Activated naive CD4-positive, alpha-beta T cell treated with anti-CD3 and anti-CD28 coated beads, Interleukin-2, amount 50 U/mL, for 24 hours (primary cell): ENCODE results near the gene DSP.

Experiments
- H3K27ac Mint-ChIP-seq: one replicate; pipeline ENCODE4 v1.8.0; 2021; ENCODE audit warnings: mild to moderate bottlenecking, mixed read lengths
- H3K27me3 Mint-ChIP-seq: one replicate; pipeline ENCODE4 v1.8.0; 2021; ENCODE audit warnings: mixed read lengths
- H3K36me3 Mint-ChIP-seq: one replicate; pipeline ENCODE4 v1.8.0; 2021; ENCODE audit warnings: mixed read lengths
- H3K4me1 Mint-ChIP-seq: one replicate; pipeline ENCODE4 v1.8.0; 2021; ENCODE audit warnings: mixed read lengths
- H3K4me3 Mint-ChIP-seq: one replicate; pipeline ENCODE4 v1.8.0; 2021; ENCODE audit warnings: mild to moderate bottlenecking, mixed read lengths
- H3K9me3 Mint-ChIP-seq: one replicate; pipeline ENCODE4 v1.8.0; 2021; ENCODE audit warnings: mixed read lengths

DSP gene

DNA sequence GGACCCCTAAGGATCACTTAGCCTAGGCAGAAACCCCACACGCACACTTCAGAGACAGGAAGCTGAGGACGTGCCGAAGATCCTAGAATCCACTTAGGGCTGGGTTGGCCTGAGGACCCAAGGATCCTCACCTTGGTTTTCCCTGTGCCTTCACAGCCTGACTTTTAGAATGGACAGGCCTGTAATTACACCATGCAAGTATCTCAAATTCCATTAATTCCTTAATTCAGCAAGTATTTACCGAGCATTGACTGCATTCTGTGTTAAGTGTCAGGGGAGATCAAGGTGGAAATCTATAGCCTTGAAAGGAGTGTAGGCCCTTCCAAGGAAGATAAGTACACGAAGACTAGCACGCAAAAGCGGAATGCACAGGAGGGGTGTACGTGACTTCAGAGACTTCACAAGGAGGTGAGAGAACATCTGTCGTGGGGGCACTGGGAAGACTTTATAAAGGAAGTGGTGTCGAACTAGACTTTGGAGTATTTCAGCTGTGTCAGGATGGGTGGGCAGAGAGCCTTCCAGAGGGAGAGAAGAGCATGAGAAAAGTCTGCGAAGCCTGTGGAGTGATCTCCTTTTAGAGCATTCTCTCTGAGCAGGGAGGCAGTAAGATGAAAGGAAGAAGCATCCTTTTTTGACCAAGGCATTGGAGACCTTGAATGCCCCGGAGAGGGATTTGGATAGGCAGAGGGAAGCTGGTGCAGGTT, 4.0 kb downstream of the DSP start:
- H3K4me3 Mint-ChIP-seq: no peak overlapping the region
- H3K4me1 Mint-ChIP-seq: peaks cover 7% of the 10 kb centered on the region
- peaks cover 37% of the 10 kb centered on the region for H3K27me3 Mint-ChIP-seq
- H3K27ac Mint-ChIP-seq: no peak overlapping the region
- H3K36me3 Mint-ChIP-seq: no peaks in the 10 kb centered on the region
- no peaks in the 10 kb centered on the region for H3K9me3 Mint-ChIP-seq

DNA sequence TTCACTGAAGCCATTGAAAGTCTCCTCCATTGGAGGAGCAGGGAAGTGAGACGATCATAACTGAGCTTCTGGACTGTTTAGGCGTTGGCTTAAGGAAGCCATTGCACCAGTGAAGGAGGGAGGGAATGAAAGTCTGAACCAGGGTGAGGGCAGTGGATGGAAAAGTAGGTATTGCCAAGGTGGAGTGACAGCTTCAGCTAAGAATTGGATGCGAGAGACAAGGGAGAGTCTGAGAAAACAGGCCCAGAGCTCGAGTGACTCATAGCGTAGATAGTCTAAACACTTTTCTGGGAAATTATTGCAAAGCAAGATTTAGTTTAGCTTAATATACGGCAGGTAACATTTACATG, 4.5 kb downstream of the DSP start:
- Mint-ChIP-seq H3K27me3 (peaks cover 34% of the 10 kb centered on the region), H3K4me3 (no peak overlapping the region), H3K4me1 (peaks cover 2% of the 10 kb centered on the region), H3K36me3 (no peaks in the 10 kb centered on the region), H3K9me3 (no peaks in the 10 kb centered on the region), H3K27ac (no peak overlapping the region)

DNA sequence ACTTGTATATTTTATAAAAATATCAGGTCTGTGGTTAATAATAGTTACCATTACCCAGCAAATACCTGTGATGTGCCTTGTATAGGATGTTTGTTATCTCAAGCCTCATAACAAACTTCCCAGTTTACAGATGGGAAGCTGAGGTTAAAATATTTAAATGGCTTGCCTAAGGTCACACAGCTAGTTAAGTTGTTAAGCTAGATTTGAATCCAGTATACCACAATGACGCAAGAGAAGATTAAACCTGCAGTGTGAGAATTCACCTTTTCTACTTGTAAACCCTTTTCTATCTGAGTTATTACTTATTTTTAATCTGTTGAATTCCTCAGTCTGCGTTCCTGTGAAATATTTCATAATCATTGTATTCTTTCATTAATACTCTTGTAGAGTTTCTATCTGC, 4.9 kb downstream of the DSP start:
- H3K36me3 Mint-ChIP-seq: no peaks in the 10 kb centered on the region
- H3K27me3 Mint-ChIP-seq: peaks cover 35% of the 10 kb centered on the region
- H3K9me3 Mint-ChIP-seq: no peaks in the 10 kb centered on the region
- no peak overlapping the region for H3K27ac Mint-ChIP-seq
- H3K4me3 Mint-ChIP-seq: no peak overlapping the region
- no peaks in the 10 kb centered on the region for H3K4me1 Mint-ChIP-seq

DNA sequence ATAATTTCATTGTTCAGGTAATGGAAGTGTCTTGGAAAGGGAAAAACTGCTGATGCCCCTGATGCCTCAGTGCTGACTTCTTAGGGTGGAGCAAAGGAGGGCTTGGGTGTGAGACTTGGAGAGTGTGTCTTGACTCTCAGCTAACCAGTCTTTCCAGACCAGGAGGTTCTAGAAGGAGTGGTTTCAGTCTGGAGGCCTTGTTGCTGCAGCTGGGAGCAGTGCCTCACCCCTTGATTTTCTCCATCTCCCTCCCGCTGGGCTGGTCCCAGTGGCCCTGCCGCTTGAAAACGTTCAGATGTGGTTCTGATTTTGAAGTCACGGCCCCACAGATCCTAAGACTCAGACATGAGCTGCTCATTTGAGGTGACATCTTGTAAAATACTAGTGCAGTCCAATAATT, 5.4 kb downstream of the DSP start:
- Mint-ChIP-seq H3K4me1 (no peaks in the 10 kb centered on the region), H3K27ac (no peak overlapping the region), H3K36me3 (no peaks in the 10 kb centered on the region), H3K27me3 (peaks cover 37% of the 10 kb centered on the region), H3K9me3 (no peaks in the 10 kb centered on the region), H3K4me3 (no peak overlapping the region)

DNA sequence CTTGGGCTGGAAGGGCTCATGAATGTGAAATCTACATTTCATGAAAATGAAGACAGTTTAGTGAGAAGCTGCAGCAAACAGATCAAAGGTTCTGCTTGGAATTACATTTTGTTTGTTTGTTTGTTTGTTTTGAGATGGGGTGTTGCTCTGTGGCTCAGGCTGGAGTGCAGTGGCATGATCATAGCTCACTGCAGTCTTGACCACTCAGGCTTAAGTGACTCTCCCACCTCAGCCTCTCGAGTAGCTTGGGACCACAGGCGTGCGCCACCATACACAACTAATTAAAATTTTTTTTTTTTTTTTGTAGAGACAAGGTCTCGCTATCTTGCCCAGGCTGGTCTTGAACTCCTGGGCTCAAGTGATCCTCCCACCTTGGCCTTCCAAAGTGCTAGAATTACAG, 5.8 kb downstream of the DSP start:
- Mint-ChIP-seq H3K4me3 (no peak overlapping the region), H3K9me3 (no peaks in the 10 kb centered on the region), H3K4me1 (no peaks in the 10 kb centered on the region), H3K36me3 (no peaks in the 10 kb centered on the region), H3K27ac (no peak overlapping the region), H3K27me3 (peaks cover 39% of the 10 kb centered on the region)

DNA sequence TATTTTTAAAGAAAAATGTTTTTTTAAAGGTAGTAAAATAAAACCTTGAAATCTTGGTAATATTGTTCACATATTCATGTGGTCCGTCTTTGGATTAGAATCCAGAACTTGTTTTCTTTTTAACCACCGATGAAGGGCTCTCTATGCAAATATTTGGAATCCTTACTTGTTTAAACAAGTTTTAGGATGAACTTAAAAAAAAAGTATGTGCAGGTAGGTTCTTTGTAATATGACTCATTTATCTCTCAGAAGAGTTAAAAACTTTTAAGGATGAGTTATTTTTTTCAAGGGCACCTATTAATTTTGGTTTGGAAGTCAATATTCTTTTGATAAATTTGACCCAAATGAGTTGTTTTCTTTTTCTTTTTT, 8.9 kb downstream of the DSP start:
- Mint-ChIP-seq H3K27me3 (peaks cover 30% of the 10 kb centered on the region), H3K4me1 (no peaks in the 10 kb centered on the region), H3K9me3 (no peaks in the 10 kb centered on the region), H3K36me3 (no peaks in the 10 kb centered on the region), H3K4me3 (no peak overlapping the region), H3K27ac (no peak overlapping the region)

GRCh38 chr6:7554533-7555275, 13.2 kb downstream of the DSP start:
- Mint-ChIP-seq H3K36me3 (no peaks in the 10 kb centered on the region), H3K9me3 (no peaks in the 10 kb centered on the region), H3K4me1 (no peaks in the 10 kb centered on the region), H3K27ac (no peak overlapping the region), H3K4me3 (no peak overlapping the region), H3K27me3 (peaks cover 25% of the 10 kb centered on the region)

DNA sequence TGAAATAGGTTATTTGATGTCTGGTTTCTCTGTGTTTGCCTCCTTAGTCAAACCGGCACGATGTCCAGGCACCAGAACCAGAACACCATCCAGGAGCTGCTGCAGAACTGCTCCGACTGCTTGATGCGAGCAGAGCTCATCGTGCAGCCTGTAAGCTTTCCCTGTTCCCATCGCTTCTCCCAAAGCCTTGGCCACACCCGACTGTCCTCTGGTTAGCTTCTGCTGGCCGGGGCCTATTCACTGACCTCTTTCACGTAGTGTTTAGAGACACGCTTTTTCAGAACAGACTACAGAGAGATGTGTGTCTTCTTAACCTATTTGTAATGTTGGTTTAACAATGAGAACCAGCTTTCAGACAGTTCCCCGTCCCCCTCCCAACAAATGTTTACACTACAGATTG, 14.2 kb downstream of the DSP start:
- Mint-ChIP-seq H3K27me3 (peaks cover 26% of the 10 kb centered on the region), H3K27ac (no peak overlapping the region), H3K9me3 (no peaks in the 10 kb centered on the region), H3K4me1 (no peaks in the 10 kb centered on the region), H3K36me3 (no peaks in the 10 kb centered on the region), H3K4me3 (no peak overlapping the region)

- no peaks in the 10 kb centered on the region for H3K4me1 Mint-ChIP-seq
- no peaks in the 10 kb centered on the region for H3K9me3 Mint-ChIP-seq
- peaks cover 30% of the 10 kb centered on the region for H3K27me3 Mint-ChIP-seq
- H3K4me3 Mint-ChIP-seq: no peak overlapping the region
- H3K36me3 Mint-ChIP-seq: no peaks in the 10 kb centered on the region
- H3K27ac Mint-ChIP-seq: no peak overlapping the region
Observed at GRCh38 chr6:7556394-7557106, 15.1 kb downstream of the DSP start.

DNA sequence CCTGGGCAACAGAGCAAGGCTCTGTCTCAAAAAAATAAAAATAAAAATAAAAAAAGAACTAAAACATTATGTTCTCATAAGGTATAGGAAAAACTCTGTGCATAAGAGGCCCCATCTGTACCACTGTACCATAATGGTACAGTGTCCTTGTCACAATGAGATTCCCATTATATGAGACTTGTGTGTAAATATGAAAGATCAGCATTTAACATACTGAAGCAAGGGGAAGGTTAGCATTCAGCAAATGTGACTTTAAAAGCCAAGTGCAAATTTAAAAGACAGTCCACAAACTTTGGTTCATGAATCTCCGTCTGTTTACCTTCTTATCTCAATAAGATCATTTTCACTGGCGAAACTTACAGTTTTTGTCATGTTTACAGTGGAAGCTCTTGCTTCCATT, 16.2 kb downstream of the DSP start:
- H3K9me3 Mint-ChIP-seq: no peaks in the 10 kb centered on the region
- no peak overlapping the region for H3K27ac Mint-ChIP-seq
- H3K27me3 Mint-ChIP-seq: peaks cover 26% of the 10 kb centered on the region
- no peaks in the 10 kb centered on the region for H3K4me1 Mint-ChIP-seq
- H3K36me3 Mint-ChIP-seq: no peaks in the 10 kb centered on the region
- H3K4me3 Mint-ChIP-seq: no peak overlapping the region

GRCh38 chr6:7558781-7559180, 17.3 kb downstream of the DSP start:
- Mint-ChIP-seq H3K4me1 (no peaks in the 10 kb centered on the region), H3K36me3 (no peaks in the 10 kb centered on the region), H3K4me3 (no peak overlapping the region), H3K9me3 (no peaks in the 10 kb centered on the region), H3K27ac (no peak overlapping the region), H3K27me3 (peaks cover 28% of the 10 kb centered on the region)

GRCh38 chr6:7559196-7559595, 17.7 kb downstream of the DSP start:
- Mint-ChIP-seq H3K27ac (no peak overlapping the region), H3K9me3 (no peaks in the 10 kb centered on the region), H3K36me3 (no peaks in the 10 kb centered on the region), H3K4me3 (no peak overlapping the region), H3K4me1 (no peaks in the 10 kb centered on the region), H3K27me3 (peaks cover 31% of the 10 kb centered on the region)

DNA sequence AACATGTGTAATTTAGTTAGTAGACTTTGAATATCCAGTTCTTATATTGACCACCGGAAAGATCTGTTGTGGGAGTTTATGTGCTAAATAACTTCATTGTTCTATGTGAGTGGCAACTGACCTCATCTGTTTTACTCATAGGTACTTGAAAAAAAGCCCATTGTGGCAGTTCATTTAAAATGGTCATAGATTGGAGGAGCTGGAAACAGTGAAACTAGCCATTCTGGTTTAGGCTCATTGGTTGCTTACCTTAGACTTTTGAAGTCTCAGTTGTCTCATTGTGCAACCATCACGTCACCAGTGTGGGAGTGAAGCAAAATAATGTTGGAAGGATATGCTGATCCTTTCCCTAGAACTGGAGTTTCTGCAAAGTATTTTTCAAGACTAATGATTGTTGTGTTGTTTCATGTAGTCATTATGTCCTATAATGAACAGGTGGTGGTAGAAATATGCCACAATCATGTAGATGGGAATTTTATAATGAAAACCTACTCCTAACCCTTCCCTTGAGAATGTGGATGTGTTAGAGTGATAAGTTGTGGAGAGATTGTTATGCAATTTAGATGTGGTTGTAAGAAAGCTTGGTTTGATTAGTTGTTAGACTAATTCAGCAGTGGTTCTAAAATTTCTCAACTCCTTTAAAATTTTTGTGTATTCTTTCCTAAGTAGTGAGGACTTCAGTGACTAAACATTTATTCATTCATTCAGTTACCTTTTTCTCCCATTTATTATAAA, 18.3 kb downstream of the DSP start:
- Mint-ChIP-seq H3K36me3 (no peaks in the 10 kb centered on the region), H3K9me3 (no peaks in the 10 kb centered on the region), H3K27me3 (peaks cover 30% of the 10 kb centered on the region), H3K4me1 (no peaks in the 10 kb centered on the region), H3K4me3 (no peak overlapping the region), H3K27ac (no peak overlapping the region)

- Mint-ChIP-seq H3K4me3 (no peak overlapping the region), H3K27me3 (peaks cover 24% of the 10 kb centered on the region), H3K9me3 (no peaks in the 10 kb centered on the region), H3K36me3 (no peaks in the 10 kb centered on the region), H3K4me1 (no peaks in the 10 kb centered on the region), H3K27ac (no peak overlapping the region)
Observed at GRCh38 chr6:7561153-7561964, 19.9 kb downstream of the DSP start.

- no peaks in the 10 kb centered on the region for H3K4me1 Mint-ChIP-seq
- no peak overlapping the region for H3K4me3 Mint-ChIP-seq
- no peak overlapping the region for H3K27ac Mint-ChIP-seq
- no peaks in the 10 kb centered on the region for H3K36me3 Mint-ChIP-seq
- no peaks in the 10 kb centered on the region for H3K9me3 Mint-ChIP-seq
- peaks cover 20% of the 10 kb centered on the region for H3K27me3 Mint-ChIP-seq
Observed at GRCh38 chr6:7562769-7563168, 21.3 kb downstream of the DSP start.
